SK-N-MC (cell line): ENCODE data around the gene DNAL1.

ENCODE experiments used
- DNase-seq: peaks from one replicate; pipeline ENCODE4 v3.0.0-alpha.2; 2011; ENCODE audit warnings: low read depth, low spot score
- H3K27ac ChIP-seq: fragments of 200-600 bp; sonication (generic); 2 replicates; pipeline ENCODE4 v1.5.1; 2016; ENCODE audit warnings: mixed run types
- H3K36me3 ChIP-seq: fragments of 200-600 bp; sonication (generic); 2 replicates; pipeline ENCODE4 v1.6.1; 2017; ENCODE audit warnings: antibody characterized with exemption, low read length, mixed read lengths; ENCODE audit not compliant: insufficient read depth
- H3K4me3 ChIP-seq: fragments of 200-600 bp; sonication (generic); 2 replicates; pipeline ENCODE4 v1.5.1; 2016
- H3K9ac ChIP-seq: fragments of 200-600 bp; sonication (generic); 2 replicates; pipeline ENCODE4 v1.8.0; 2017; ENCODE audit warnings: mixed run types, mixed read lengths; ENCODE audit not compliant: insufficient read length
- H3K9me3 ChIP-seq: fragments of 200-600 bp; sonication (generic); 2 replicates; pipeline ENCODE4 v1.6.1; 2017; ENCODE audit warnings: low read depth, mild to moderate bottlenecking, antibody characterized with exemption, low read length, moderate library complexity, mixed read lengths
- EZH2 ChIP-seq: fragments of 200-600 bp; sonication (generic); IDR thresholded peaks from one replicate; pipeline ENCODE4 v1.6.1; 2017; ENCODE audit warnings: antibody characterized with exemption
- FOXP2 ChIP-seq: optimal IDR thresholded peaks from 2 replicates; pipeline ENCODE3; 2011; ENCODE audit warnings: mild to moderate bottlenecking, moderate library complexity; ENCODE audit not compliant: insufficient read depth; ENCODE audit errors: extremely low read length, control extremely low read depth
- POLR2AphosphoS5 ChIP-seq: IDR thresholded peaks from 2 replicates; pipeline ENCODE4 v1.6.1; 2012; ENCODE audit warnings: mild to moderate bottlenecking, low read depth, low read length, borderline replicate concordance

DNAL1 gene

DNA sequence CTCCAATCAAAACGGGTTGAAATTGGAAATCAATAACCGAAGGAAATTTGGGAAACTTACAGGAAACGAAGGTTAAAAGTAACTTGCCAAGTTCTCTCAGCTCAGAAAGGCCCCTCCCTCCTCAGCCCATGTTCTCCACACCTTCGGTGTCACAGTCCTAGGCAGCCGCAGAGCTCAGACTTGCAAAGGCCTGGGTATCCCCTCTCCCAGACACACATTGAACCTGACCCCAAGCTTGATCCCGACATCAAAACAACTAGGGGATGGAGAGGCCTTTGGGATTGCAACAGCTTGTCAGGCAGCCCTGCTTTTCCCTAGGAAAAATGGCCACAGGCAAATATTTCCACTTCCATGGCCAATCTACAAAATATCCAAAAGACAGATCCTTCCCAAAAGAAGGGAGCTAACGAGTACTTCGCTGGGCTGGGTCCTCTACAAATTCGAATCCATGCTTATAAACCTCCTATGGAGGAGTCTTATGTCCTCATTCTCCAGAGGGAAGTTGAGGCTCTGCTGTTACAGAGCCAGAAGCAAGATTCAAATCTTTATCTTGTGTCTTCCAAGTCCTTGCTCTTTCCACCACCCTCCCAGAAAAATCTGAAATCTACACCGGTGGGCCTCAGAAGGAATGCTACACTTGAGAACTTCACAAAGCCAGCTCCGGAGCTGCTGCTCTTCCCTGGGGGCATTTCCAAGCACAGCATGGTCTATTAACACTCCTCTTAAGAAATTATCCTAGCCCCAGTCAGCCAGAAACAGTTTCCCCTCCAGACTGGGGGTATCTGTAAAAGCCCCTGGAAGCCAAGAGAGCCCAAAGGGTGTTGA is 105.1 kb downstream of the DNAL1 start:
- H3K9ac ChIP-seq, result peak overlapping the region; percentile 30
- H3K27ac ChIP-seq, result peak overlapping the region; percentile 95
- TF ChIP-seq FOXP2 (no peak), POLR2AphosphoS5 (0 out of 2 replicates have a peak, but pooled peaks have one; percentile 45)
- no peaks in the 10 kb centered on the region for H3K9me3 ChIP-seq
- H3K4me3 ChIP-seq, result peak overlapping the region; percentile 68
- H3K36me3 ChIP-seq, result no peaks in the 10 kb centered on the region
- DNase-seq, result peak; percentile 81

DNA sequence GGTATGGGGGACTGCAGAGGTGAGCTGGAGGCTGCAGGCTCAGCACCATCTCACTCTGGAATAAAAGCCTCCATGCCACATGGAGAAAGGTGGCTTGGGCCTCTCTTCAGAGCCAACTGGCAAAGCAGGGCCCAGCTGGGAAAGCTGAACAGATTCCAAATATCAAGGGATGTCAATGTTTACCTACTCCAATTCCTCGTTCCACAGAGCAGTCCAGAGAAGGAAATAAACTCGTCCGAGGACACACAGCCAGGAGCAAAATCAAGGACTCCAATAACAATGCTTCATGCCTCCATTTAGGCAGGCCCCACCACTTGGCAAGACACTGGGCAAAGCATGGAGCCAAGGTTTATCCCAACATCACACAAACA is 105.7 kb downstream of the DNAL1 start:
- Histone ChIP-seq H3K9ac (no peak overlapping the region), H3K27ac (peak overlapping the region; percentile 95), H3K4me3 (peak overlapping the region; percentile 68), H3K36me3 (no peaks in the 10 kb centered on the region), H3K9me3 (no peaks in the 10 kb centered on the region)
- no peak for TF ChIP-seq EZH2
- no peak for TF ChIP-seq FOXP2
- no peak for TF ChIP-seq POLR2AphosphoS5
- DNase-seq, result no peak

DNA sequence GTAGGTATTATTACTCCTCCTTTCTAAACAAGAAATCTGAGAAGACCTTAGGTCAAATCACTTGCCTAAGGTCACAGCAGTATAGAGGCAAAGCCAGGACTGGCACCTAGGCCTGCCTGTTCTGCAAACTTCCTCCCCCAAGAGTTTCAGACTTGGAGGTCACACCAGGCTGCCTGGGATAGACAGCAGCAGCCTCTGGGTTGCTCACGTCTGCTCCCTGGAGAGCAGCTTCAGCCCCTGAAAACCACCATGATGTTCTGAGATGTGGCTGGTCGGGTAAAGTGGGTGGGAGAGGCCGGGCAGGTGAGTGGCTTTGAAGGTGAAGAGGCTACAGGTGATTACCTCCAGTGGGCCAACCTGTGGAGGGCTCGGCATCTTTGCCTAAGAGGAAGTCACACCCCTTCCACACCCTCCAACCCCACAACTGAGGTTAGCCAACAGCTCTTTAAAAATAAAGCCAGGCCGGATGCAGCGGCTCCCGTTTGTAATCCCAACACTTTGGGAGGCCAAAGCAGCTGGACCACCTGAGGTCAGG is 106.4 kb downstream of the DNAL1 start:
- no peaks in the 10 kb centered on the region for H3K9me3 ChIP-seq
- no peak for DNase-seq
- H3K9ac ChIP-seq, result no peak overlapping the region
- no peaks in the 10 kb centered on the region for H3K36me3 ChIP-seq
- H3K27ac ChIP-seq, result peak overlapping the region; percentile 95; the same call in 1 of the 2 replicates
- H3K4me3 ChIP-seq, result no peak overlapping the region
- TF ChIP-seq POLR2AphosphoS5, result no peak

DNA sequence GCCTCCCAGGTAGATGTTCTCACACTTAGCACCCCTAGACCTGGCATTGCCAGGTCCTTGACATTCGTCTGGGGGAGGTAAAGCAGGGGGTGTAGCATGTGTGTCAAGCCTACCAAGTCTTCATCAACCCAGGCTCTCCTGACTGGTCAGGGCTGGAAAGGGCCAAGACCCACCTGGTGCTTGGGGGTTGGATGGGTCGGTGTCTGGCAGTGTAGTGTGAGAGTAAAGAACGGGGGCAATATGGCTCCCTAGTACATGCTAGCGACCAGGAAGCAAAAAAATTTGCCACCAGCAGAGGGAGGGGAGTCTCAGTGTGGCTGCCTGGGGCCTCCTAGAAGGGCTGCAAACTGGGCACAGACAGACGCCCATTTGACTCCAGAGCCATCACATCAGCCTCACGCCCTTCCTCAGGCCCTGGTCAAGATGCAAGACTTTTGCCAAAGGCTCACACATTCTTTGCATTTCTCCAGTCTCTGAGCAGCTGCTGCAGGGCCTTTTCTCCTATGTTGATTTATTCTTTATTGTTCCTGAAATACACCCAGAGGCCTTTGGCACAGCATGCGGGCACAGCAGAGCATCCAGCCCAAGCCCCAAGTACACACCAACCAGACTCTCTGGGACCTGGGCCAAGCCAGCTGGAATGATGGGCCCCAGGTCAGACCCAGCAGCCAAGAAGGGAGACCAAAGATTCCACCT is 107.7 kb downstream of the DNAL1 start:
- Histone ChIP-seq H3K27ac (peak overlapping the region; percentile 85), H3K4me3 (peak overlapping the region; percentile 56), H3K36me3 (no peaks in the 10 kb centered on the region), H3K9ac (no peak overlapping the region), H3K9me3 (no peaks in the 10 kb centered on the region)
- TF ChIP-seq EZH2 (no peak), FOXP2 (peak; percentile 16)
- no peak for DNase-seq
